Ectodermal cell (in vitro differentiated cells): ENCODE measurements around the gene GRID2.

Source experiments
- H3K27ac ChIP-seq: 2 replicates; pipeline ENCODE4 v1.7.0; 2013; ENCODE audit warnings: mild to moderate bottlenecking, low read depth, low read length; ENCODE audit not compliant: insufficient read depth, poor library complexity, severe bottlenecking
- H3K27me3 ChIP-seq: 2 replicates; pipeline ENCODE4 v1.7.0; 2013; ENCODE audit warnings: mild to moderate bottlenecking, low read length; ENCODE audit not compliant: insufficient read depth, control insufficient read depth, poor library complexity, severe bottlenecking
- H3K36me3 ChIP-seq: one replicate; pipeline ENCODE4 v1.7.0; 2013; ENCODE audit warnings: low read length; ENCODE audit not compliant: control insufficient read depth, insufficient read depth
- H3K4me1 ChIP-seq: one replicate; pipeline ENCODE4 v1.7.0; 2013; ENCODE audit warnings: low read length; ENCODE audit not compliant: control insufficient read depth, insufficient read depth
- H3K4me3 ChIP-seq: 2 replicates; pipeline ENCODE4 v1.7.0; 2013; ENCODE audit warnings: low read depth, low read length, control low read depth; ENCODE audit not compliant: insufficient read depth
- H3K9me3 ChIP-seq: 2 replicates; pipeline ENCODE4 v1.7.0; 2013; ENCODE audit warnings: mild to moderate bottlenecking, low read length, moderate library complexity; ENCODE audit not compliant: control insufficient read depth
- WGBS, 2 experiments: methylation state at CpG; one replicate each; pipeline ENCODE4 v1.1.7; 2013; ENCODE audit warnings: missing lambda C conversion rate in 2 of 2; 5-methylcytosine and 5-hydroxymethylcytosine counted together

The GRID2 gene

GRCh38 chr4:92305148-92305877, 1.5 kb downstream of the GRID2 start:
- Histone ChIP-seq H3K4me3 (peak overlapping the region; percentile 41), H3K27me3 (peaks cover 24% of the 10 kb centered on the region), H3K4me1 (peaks cover 4% of the 10 kb centered on the region), H3K9me3 (no peaks in the 10 kb centered on the region), H3K36me3 (no peaks in the 10 kb centered on the region), H3K27ac (peak overlapping the region; percentile 77)
- WGBS, 2 experiments: 0% methylated on average over 68 of the region's 68 CpGs

DNA sequence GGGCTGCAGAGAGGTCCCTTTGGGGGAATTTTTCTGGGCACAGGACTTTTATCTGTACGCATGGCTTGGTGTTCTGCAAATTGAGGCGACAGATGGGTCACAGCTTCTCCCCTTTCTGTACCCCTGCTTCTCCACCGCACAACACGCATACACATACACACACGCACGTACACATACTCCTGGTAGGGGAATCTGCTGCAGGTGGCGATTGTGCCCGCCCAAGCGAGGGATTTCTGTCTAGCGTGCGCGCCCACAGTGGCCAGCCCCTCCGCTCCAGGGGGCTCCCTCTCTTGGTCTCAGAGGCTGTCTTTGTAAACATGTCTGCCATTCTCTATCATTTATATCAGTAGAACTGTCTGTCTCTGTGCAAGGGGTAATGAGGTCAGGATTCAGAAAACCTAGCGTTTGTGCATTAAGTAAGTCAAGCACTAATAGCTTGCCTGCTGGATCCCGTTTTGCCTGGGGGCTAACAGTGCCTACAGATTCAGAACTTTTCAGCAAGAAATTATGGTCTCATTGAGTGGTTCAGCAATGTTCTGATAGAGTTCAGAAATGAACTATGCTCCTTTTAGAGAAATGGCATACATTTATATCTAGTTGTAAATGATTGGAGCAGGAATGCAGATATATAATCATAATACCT, 2.2 kb downstream of the GRID2 start:
- Histone ChIP-seq H3K27me3 (peaks cover 24% of the 10 kb centered on the region), H3K27ac (no peak overlapping the region), H3K9me3 (no peaks in the 10 kb centered on the region), H3K4me1 (peaks cover 4% of the 10 kb centered on the region), H3K36me3 (no peaks in the 10 kb centered on the region), H3K4me3 (peak overlapping the region; percentile 41)
- 0 to 1% methylated on average over 15 of the region's 15 CpGs for WGBS, 2 experiments

DNA sequence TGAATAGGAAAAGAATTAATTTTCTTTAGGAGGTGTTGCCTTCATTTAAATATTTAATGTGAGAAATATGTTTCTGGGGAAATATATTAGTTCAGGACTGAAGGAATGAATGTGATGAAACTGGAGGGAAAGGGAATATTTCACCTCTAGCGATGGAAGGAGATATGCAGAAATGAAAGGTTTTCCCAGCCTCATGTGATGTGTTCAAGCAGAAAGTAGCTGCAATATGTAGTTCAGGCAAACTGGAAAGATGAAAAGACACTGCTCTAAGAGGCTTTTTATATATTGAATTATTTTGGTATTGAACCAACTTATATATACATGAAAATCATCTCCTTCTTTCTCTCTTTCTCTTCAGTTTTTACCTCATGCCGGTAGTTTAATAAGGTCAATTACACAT, 3.4 kb downstream of the GRID2 start:
- no peak overlapping the region for H3K4me3 ChIP-seq
- H3K4me1 ChIP-seq: peaks cover 4% of the 10 kb centered on the region
- H3K9me3 ChIP-seq: no peaks in the 10 kb centered on the region
- H3K27ac ChIP-seq: no peak overlapping the region
- no peaks in the 10 kb centered on the region for H3K36me3 ChIP-seq
- peaks cover 23% of the 10 kb centered on the region for H3K27me3 ChIP-seq
- 93 to 98% methylated on average over 1 of the region's 2 CpGs for WGBS, 2 experiments

- Histone ChIP-seq H3K27me3 (peaks cover 20% of the 10 kb centered on the region), H3K4me1 (peaks cover 4% of the 10 kb centered on the region), H3K9me3 (no peaks in the 10 kb centered on the region), H3K36me3 (no peaks in the 10 kb centered on the region), H3K4me3 (no peak overlapping the region), H3K27ac (no peak overlapping the region)
- WGBS, 2 experiments: 64 to 69% methylated on average over 4 of the region's 4 CpGs
Observed at GRCh38 chr4:92307866-92308265, 4.1 kb downstream of the GRID2 start.

DNA sequence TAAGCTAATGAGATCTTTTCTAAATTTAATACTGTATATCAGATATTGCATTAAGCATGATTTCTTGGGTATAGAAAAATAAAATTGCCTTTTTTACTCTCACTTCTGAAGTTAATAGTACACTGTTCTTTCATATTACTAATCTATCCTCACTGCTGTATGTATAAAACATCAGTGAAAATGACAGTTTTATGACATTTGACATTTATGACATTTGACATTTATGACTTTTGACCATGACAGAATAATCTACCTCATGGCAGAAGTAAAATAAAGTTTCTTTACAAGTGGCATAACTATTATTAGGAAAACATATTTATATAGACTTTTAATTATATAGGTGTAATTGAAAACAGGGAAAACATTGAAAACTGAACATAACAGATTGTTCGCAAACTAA, 13.3 kb downstream of the GRID2 start:
- H3K9me3 ChIP-seq: no peaks in the 10 kb centered on the region
- no peak overlapping the region for H3K4me3 ChIP-seq
- no peaks in the 10 kb centered on the region for H3K4me1 ChIP-seq
- no peaks in the 10 kb centered on the region for H3K27me3 ChIP-seq
- WGBS, 2 experiments: 93 to 100% methylated on average over 1 of the region's 1 CpG
- no peak overlapping the region for H3K27ac ChIP-seq
- no peaks in the 10 kb centered on the region for H3K36me3 ChIP-seq

GRCh38 chr4:92328095-92328494, 24.3 kb downstream of the GRID2 start:
- 96% methylated on average over 2 of the region's 2 CpGs; no CpG with 5 or more reads in 1 of the 2 experiments for WGBS, 2 experiments
- no peaks in the 10 kb centered on the region for H3K27me3 ChIP-seq
- H3K36me3 ChIP-seq: no peaks in the 10 kb centered on the region

GRCh38 chr4:92333016-92333415, 29.2 kb downstream of the GRID2 start:
- Histone ChIP-seq H3K27ac (no peak overlapping the region), H3K4me1 (no peaks in the 10 kb centered on the region), H3K27me3 (no peaks in the 10 kb centered on the region), H3K9me3 (no peaks in the 10 kb centered on the region), H3K4me3 (no peak overlapping the region), H3K36me3 (no peaks in the 10 kb centered on the region)
- WGBS, 2 experiments: 91 to 97% methylated on average over 2 of the region's 2 CpGs

More at GRCh38 chr4:92328095-92328494, 24.3 kb downstream of the GRID2 start:
- no peak overlapping the region for H3K4me3 ChIP-seq
- no peaks in the 10 kb centered on the region for H3K4me1 ChIP-seq
- no peak overlapping the region for H3K27ac ChIP-seq
- no peaks in the 10 kb centered on the region for H3K9me3 ChIP-seq

GRCh38 chr4:92334716-92335350, 31.1 kb downstream of the GRID2 start:
- Histone ChIP-seq H3K27ac (no peak overlapping the region), H3K36me3 (no peaks in the 10 kb centered on the region), H3K4me3 (no peak overlapping the region), H3K9me3 (no peaks in the 10 kb centered on the region), H3K4me1 (no peaks in the 10 kb centered on the region), H3K27me3 (no peaks in the 10 kb centered on the region)
- 100% methylated on average over 1 of the region's 1 CpG; no CpG with 5 or more reads in 1 of the 2 experiments for WGBS, 2 experiments

- H3K4me3 ChIP-seq: no peak overlapping the region
- no peaks in the 10 kb centered on the region for H3K27me3 ChIP-seq
- H3K36me3 ChIP-seq: no peaks in the 10 kb centered on the region
- WGBS, 2 experiments: 86 to 95% methylated on average over 4 of the region's 4 CpGs
- no peak overlapping the region for H3K27ac ChIP-seq
- no peaks in the 10 kb centered on the region for H3K4me1 ChIP-seq
- no peaks in the 10 kb centered on the region for H3K9me3 ChIP-seq
Observed at GRCh38 chr4:92339676-92340075, 35.9 kb downstream of the GRID2 start.

GRCh38 chr4:92344216-92344615, 40.5 kb downstream of the GRID2 start:
- H3K4me1 ChIP-seq: no peaks in the 10 kb centered on the region
- no peak overlapping the region for H3K27ac ChIP-seq
- no peak overlapping the region for H3K4me3 ChIP-seq
- no peaks in the 10 kb centered on the region for H3K9me3 ChIP-seq
- no peaks in the 10 kb centered on the region for H3K36me3 ChIP-seq
- H3K27me3 ChIP-seq: no peaks in the 10 kb centered on the region
- 90 to 96% methylated on average over 3 of the region's 3 CpGs for WGBS, 2 experiments
